GM12892 (cell line): ENCODE measurements around the gene RIC8A.

Source experiments
- DNase-seq: peaks from one replicate; pipeline ENCODE4 v3.0.0; 2011; ENCODE audit not compliant: insufficient read length
- FAIRE-seq: peaks from 2 replicates; lab custom pipeline; 2011; peaks lifted over from hg19 to GRCh38; lab: Jason Lieb, UNC
- POLR2A ChIP-seq: IDR thresholded peaks from 2 replicates; pipeline ENCODE4 v1.6.1; 2011; ENCODE audit warnings: low read depth, low read length, control low read depth
- POLR2AphosphoS5 ChIP-seq: IDR thresholded peaks from 2 replicates; pipeline ENCODE4 v1.6.1; 2011; ENCODE audit warnings: low read depth, low read length, control low read depth
- TAF1 ChIP-seq: IDR thresholded peaks from 2 replicates; pipeline ENCODE4 v1.6.1; 2011; ENCODE audit warnings: low read depth, mild to moderate bottlenecking, control low read depth, low read length, borderline replicate concordance

RIC8A gene

GRCh38 chr11:199004-199581, 8.4 kb upstream of the RIC8A start:
- TF ChIP-seq POLR2A: no peak
- no peak for TF ChIP-seq POLR2AphosphoS5
- TF ChIP-seq TAF1: no peak
- FAIRE-seq (no peak), DNase-seq (no peak)

GRCh38 chr11:199782-200181, 7.7 kb upstream of the RIC8A start:
- TF ChIP-seq TAF1: no peak
- no peak for TF ChIP-seq POLR2AphosphoS5
- no peak for TF ChIP-seq POLR2A
- no peak for DNase-seq
- FAIRE-seq: no peak

DNA sequence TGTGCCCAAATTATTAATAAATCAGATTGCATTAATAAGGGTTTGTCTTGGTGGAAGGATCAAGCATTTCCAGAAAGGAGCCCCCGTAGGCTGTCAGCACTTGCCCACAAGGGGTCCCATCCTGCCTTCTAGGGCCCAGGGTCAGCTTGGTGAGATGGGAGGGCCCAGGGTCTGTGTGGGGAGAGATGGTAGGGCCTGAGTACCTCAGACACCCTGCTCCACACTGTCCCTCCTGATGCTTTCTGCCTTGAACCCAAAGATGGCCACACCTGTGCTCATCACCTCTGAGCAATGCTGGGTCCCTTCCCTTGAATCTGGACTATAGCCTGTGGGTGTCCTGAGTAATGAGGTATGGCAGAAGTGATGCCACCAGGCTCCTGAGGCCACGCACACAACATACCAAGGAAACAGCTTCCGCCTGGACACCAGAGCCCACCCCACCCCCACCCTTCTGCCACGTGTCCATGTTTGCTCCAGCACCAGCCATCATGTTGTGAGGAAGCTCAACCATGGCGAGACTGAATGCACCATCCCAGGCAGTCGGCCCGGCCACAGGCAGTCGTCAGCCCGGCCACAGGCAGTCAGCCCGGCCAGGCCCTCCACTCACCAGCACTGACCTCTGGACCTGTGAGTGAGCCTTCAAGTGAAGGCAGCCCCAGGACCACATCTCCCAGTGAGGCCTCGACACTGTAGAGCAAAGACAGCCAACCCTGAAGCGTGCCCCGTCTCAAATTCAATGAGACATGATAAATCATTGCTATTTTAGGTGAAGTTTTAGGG, 7.1 kb upstream of the RIC8A start:
- FAIRE-seq (no peak), DNase-seq (no peak)
- no peak for TF ChIP-seq POLR2A
- TF ChIP-seq POLR2AphosphoS5: no peak
- TF ChIP-seq TAF1: no peak

DNA sequence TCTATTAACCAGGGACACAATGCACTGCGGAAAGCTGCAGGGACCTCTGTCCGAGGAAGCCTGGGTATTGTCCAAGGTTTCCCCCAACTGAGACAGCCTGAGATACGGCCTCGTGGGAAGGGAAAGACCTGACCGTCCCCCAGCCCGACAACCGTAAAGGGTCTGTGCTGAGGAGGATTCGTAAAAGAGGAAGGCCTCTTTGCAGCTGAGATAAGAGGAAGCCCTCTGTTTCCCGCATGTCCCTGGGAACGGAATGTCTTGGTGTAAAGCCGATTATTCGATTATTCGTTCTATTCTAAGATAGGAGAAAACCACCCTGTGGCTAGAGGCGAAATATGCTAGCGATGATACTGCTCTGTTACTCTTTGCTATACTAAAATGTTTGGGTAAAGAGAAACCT, 5.5 kb upstream of the RIC8A start:
- TF ChIP-seq POLR2A (no peak), POLR2AphosphoS5 (no peak; the same call in 1 of the 2 replicates), TAF1 (no peak)
- DNase-seq (no peak), FAIRE-seq (no peak)

DNA sequence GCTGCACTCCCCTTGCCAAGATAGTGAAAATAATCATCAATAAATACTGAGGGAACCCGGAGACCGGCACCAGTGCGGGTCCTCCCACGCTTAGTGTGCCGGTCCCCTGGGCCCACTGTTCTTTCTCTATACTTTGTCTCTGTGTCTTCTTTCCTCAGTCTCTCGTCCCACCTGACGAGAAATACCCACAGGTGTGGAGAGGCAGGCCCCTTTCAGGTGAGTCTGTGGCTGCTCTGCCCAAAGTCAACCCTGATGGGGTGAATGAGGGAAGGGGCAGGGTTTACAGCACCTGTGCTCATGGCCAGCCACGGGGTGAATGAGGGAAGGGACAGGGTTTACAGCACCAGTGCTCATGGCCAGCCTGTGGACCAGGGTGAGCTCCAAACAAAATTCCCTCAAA, 5.0 kb upstream of the RIC8A start:
- no peak for TF ChIP-seq POLR2AphosphoS5
- no peak for TF ChIP-seq TAF1
- TF ChIP-seq POLR2A: no peak
- FAIRE-seq (no peak), DNase-seq (no peak)

DNA sequence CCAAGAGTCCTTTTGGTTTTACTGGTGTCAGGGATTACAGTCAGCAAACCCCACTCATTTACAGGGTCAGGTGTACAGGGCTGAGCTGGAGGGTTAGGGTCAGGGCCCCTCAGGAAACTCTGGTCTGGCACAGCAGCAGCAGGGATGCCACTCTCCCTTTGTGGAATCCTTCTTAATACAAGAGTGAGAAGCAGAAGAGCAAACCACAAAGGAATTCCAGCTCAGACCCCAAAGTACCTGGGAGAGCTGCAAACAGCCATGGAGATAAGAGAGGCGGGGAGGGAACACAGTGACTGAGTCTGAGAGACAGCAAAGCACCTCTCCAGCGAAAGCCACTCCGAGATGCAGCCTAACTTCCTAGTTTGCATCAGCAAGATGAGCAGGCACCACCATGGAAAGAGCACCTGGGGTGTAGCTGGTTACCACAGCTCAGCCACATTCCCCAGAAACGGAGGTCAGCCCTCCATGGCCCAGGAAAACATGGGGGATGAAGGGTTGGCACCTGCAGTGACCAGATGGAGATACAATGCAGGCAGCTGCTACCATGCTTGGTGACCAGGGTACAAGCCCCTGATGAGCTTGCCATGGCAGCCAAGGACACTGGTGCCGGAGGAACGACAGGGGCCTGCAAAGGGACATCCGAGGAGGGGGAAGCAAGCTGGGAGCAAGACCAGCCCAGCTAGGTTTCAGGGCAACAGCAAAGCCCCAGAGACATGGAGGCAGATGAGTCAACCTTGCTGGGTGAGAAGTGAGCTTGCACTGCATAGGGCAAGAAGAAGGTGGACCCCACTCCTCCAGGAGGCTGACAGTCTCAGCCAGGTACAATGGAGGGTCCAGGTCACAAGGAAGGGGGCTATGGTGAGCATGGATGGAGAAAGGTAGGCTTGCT, 4.2 kb upstream of the RIC8A start:
- TF ChIP-seq POLR2AphosphoS5: no peak
- no peak for TF ChIP-seq TAF1
- no peak; the same call in 1 of the 2 replicates for TF ChIP-seq POLR2A
- FAIRE-seq: no peak
- DNase-seq: no peak

DNA sequence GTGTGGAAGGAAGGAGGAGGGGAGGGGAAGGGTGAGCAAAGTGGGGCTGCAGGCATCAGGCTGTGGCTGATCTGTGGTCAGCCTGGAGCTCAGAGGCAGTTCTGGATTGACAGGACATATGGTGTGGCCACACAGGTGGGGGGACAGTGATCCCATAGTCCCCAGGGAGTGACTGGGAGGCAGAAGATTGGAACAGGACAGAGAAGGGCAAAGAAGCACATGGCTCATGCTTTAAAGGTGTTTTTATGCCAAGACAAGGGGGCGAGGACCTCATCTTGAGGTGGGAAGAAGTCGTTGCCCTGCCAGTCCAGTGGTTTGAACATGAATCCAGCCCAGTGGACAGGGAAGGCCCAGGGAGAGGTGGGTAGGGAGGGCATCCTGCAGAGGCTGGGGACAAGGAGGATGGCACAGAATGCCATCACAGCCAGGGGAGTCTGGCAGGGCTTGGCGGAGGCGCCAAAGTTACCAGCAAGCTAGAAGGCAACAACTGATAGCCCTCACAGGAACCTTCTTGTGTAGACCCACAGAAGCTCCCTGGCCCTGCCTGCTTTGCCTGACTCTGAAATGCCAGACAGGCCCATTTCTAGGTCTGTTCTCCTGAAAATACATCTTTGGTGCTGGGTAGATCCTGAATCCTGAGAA, 3.4 kb upstream of the RIC8A start:
- FAIRE-seq (no peak), DNase-seq (no peak)
- TF ChIP-seq TAF1: no peak
- no peak for TF ChIP-seq POLR2A
- no peak for TF ChIP-seq POLR2AphosphoS5

DNA sequence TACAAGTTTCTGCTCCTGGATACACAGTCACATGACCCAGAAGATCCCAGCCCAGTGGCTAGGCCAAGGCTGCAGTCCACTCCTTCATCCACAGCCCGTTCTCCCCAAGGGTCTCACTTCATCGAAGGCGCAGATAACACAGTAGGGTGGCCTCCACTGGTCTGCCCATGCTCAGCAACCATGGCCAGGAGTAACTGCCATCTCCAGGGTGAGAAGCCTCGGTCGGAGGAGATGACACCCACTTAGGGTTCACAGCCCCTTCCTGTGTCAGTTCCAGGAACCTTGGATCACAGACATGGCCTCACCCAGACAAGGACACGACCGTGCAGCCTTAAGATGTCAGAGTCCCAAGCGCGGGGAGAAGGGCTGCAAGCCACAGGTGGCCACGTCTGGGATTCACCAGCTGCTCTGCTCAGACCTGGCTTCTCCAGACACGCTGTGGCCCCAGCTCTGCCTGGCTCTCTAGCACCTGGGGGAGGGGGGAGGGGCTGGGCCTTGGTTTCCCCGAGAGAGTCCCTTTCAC, 2.9 kb upstream of the RIC8A start:
- TF ChIP-seq TAF1: no peak
- TF ChIP-seq POLR2AphosphoS5: no peak
- no peak for TF ChIP-seq POLR2A
- FAIRE-seq: no peak
- no peak for DNase-seq

- FAIRE-seq (no peak), DNase-seq (no peak)
- TF ChIP-seq POLR2A (no peak), POLR2AphosphoS5 (no peak), TAF1 (no peak)
Observed at GRCh38 chr11:205221-206001, 2.1 kb upstream of the RIC8A start.

DNA sequence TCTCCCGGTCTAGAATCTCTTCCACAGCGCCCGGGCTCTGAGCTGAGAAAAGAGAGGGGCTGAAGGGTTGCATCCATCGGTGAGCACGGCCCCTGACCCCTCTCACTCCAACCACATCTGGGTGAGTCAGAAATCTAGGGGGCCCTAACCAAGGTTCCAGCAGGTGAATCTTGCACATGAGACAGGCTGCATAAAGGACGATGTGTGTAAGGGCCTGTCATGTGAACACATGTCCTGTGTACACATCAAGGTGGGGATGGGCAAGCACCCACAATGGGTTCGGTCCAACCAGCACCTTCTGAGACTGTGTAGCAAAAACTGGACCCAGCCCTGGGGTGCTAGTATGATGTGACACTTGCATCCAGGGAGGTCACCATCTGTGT, 1.5 kb upstream of the RIC8A start:
- FAIRE-seq (no peak), DNase-seq (no peak)
- TF ChIP-seq POLR2A: no peak
- TF ChIP-seq TAF1: no peak
- TF ChIP-seq POLR2AphosphoS5: no peak
